MM.1S (cell line): ENCODE measurements around the gene SYP.

Experiments used
- DNase-seq: peaks from one replicate; pipeline ENCODE4 v3.0.0-alpha.2; 2015
- H2AFZ ChIP-seq: fragments of 300-600 bp; sonication (generic); 2 replicates; pipeline ENCODE4 v1.6.0; 2016; ENCODE audit warnings: antibody characterized with exemption, low read length
- H3F3A ChIP-seq: fragments of 300-600 bp; sonication (generic); 2 replicates; pipeline ENCODE4 v1.6.1; 2016; ENCODE audit warnings: mild to moderate bottlenecking, antibody characterized with exemption, low read length, moderate library complexity, mixed read lengths; ENCODE audit not compliant: insufficient read depth
- H3K27ac ChIP-seq: fragments of 300-600 bp; sonication (generic); 2 replicates; pipeline ENCODE4 v1.5.1; 2016; ENCODE audit warnings: mild to moderate bottlenecking, low read length
- H3K27me3 ChIP-seq: fragments of 300-600 bp; sonication (generic); replicated peaks from 2 replicates; pipeline ENCODE4 v1.6.0; 2016; ENCODE audit warnings: low read length; ENCODE audit not compliant: insufficient read depth
- H3K36me3 ChIP-seq: fragments of 300-600 bp; sonication (generic); replicated peaks from 2 replicates; pipeline ENCODE4 v1.6.1; 2016; ENCODE audit warnings: mild to moderate bottlenecking, low read length, mixed read lengths; ENCODE audit not compliant: insufficient read depth
- H3K4me1 ChIP-seq: fragments of 300-600 bp; sonication (generic); 2 replicates; pipeline ENCODE4 v1.6.1; 2016; ENCODE audit warnings: low read length, mixed read lengths
- H3K4me2 ChIP-seq: fragments of 300-600 bp; sonication (generic); 2 replicates; pipeline ENCODE4 v1.6.0; 2016; ENCODE audit warnings: low read depth, low read length
- H3K4me3 ChIP-seq: fragments of 300-600 bp; sonication (generic); 2 replicates; pipeline ENCODE4 v1.5.1; 2016; ENCODE audit warnings: low read length, mixed read lengths
- H3K79me2 ChIP-seq: fragments of 300-600 bp; sonication (generic); 2 replicates; pipeline ENCODE4 v1.6.1; 2016; ENCODE audit warnings: mixed run types, low read length, mixed read lengths
- H3K9ac ChIP-seq: fragments of 300-600 bp; sonication (generic); 2 replicates; pipeline ENCODE4 v1.6.1; 2016; ENCODE audit warnings: low read length, mixed read lengths
- H3K9me2 ChIP-seq: fragments of 300-600 bp; sonication (generic); replicated peaks from 2 replicates; pipeline ENCODE4 v1.6.1; 2016; ENCODE audit warnings: mild to moderate bottlenecking, low read length, mixed read lengths; ENCODE audit not compliant: insufficient read depth
- H3K9me3 ChIP-seq: fragments of 300-600 bp; sonication (generic); replicated peaks from 2 replicates; pipeline ENCODE4 v1.6.1; 2016; ENCODE audit warnings: mild to moderate bottlenecking, low read length, mixed read lengths; ENCODE audit not compliant: insufficient read depth
- H4K20me1 ChIP-seq: fragments of 300-600 bp; sonication (generic); 2 replicates; pipeline ENCODE4 v1.6.1; 2016; ENCODE audit warnings: mild to moderate bottlenecking, low read length, moderate library complexity, mixed read lengths; ENCODE audit not compliant: insufficient read depth
- CTCF ChIP-seq: fragments of 300-600 bp; sonication (generic); IDR thresholded peaks from 2 replicates; pipeline ENCODE4 v1.5.1; 2016; ENCODE audit warnings: antibody characterized with exemption, low read length, mixed read lengths
- EZH2 ChIP-seq: fragments of 300-600 bp; sonication (generic); optimal IDR thresholded peaks from 2 replicates; pipeline ENCODE3; 2017; ENCODE audit warnings: low read depth, mild to moderate bottlenecking, antibody characterized with exemption, low read length, mixed read lengths
- EZH2phosphoT487 ChIP-seq: fragments of 300-600 bp; sonication (generic); IDR thresholded peaks from 2 replicates; pipeline ENCODE4 v1.6.1; 2018; ENCODE audit warnings: antibody characterized with exemption, low read length

Gene SYP

GRCh38 chrX:49161632-49162031 is 38.4 kb downstream of the SYP start:
- Histone ChIP-seq H3K4me2 (no peak overlapping the region), H3K79me2 (no peaks in the 10 kb centered on the region), H3K27ac (no peak overlapping the region), H2AFZ (no peak overlapping the region), H3K9me2 (no peaks in the 10 kb centered on the region), H3K36me3 (no peaks in the 10 kb centered on the region), H4K20me1 (no peaks in the 10 kb centered on the region), H3K4me1 (0 out of 2 replicates have a peak, but pooled peaks cover 5% of the 10 kb centered on the region), H3K9ac (no peak overlapping the region), H3F3A (peaks cover 7% of the 10 kb centered on the region; the same call in 1 of the 2 replicates), H3K9me3 (no peaks in the 10 kb centered on the region), H3K4me3 (no peak overlapping the region), H3K27me3 (no peaks in the 10 kb centered on the region)
- no peak for TF ChIP-seq EZH2phosphoT487
- TF ChIP-seq CTCF: no peak
- no peak for TF ChIP-seq EZH2
- DNase-seq: no peak

- 0 out of 2 replicates have a peak, but pooled peaks cover 5% of the 10 kb centered on the region for H3K4me1 ChIP-seq
- no peak for DNase-seq
- no peaks in the 10 kb centered on the region for H3K79me2 ChIP-seq
- no peaks in the 10 kb centered on the region for H4K20me1 ChIP-seq
- no peak overlapping the region for H3K9ac ChIP-seq
- H3F3A ChIP-seq: peaks cover 4% of the 10 kb centered on the region; the same call in 1 of the 2 replicates
- H3K9me2 ChIP-seq: no peaks in the 10 kb centered on the region
- H3K4me3 ChIP-seq: no peak overlapping the region
- H3K4me2 ChIP-seq: no peak overlapping the region
- no peaks in the 10 kb centered on the region for H3K9me3 ChIP-seq
- TF ChIP-seq CTCF (no peak), EZH2phosphoT487 (no peak), EZH2 (no peak)
- no peak overlapping the region for H3K27ac ChIP-seq
- H3K27me3 ChIP-seq: no peaks in the 10 kb centered on the region
- H2AFZ ChIP-seq: no peak overlapping the region
- H3K36me3 ChIP-seq: no peaks in the 10 kb centered on the region
These were observed 39.1 kb downstream of the SYP start for GRCh38 chrX:49160908-49161307.

GRCh38 chrX:49157194-49157593 is 42.8 kb downstream of the SYP start:
- no peaks in the 10 kb centered on the region for H3K4me1 ChIP-seq
- H3K4me3 ChIP-seq: no peak overlapping the region
- H4K20me1 ChIP-seq: no peaks in the 10 kb centered on the region
- H3F3A ChIP-seq: no peaks in the 10 kb centered on the region
- no peak overlapping the region for H3K9ac ChIP-seq
- no peak overlapping the region for H3K27ac ChIP-seq
- no peaks in the 10 kb centered on the region for H3K79me2 ChIP-seq
- H3K9me3 ChIP-seq: no peaks in the 10 kb centered on the region
- no peaks in the 10 kb centered on the region for H3K27me3 ChIP-seq
- H2AFZ ChIP-seq: no peak overlapping the region
- H3K9me2 ChIP-seq: no peaks in the 10 kb centered on the region
- TF ChIP-seq EZH2phosphoT487: no peak
- no peak for TF ChIP-seq EZH2
- no peak for TF ChIP-seq CTCF
- DNase-seq: no peak
- H3K36me3 ChIP-seq: no peaks in the 10 kb centered on the region
- H3K4me2 ChIP-seq: no peak overlapping the region
